GM23338 (cell line): ENCODE data around the gene REEP3.

Experiments
- CREB1 ChIP-seq: fragments of 250-450 bp; sonication (Bioruptor Pico); IDR thresholded peaks from 2 replicates; pipeline ENCODE4 v1.5.0; 2020; ENCODE audit warnings: low read depth, mild to moderate bottlenecking, moderate library complexity
- EZH2 ChIP-seq: fragments of 200-600 bp; sonication (generic); IDR thresholded peaks from one replicate; pipeline ENCODE4 v1.8.0; 2017; ENCODE audit warnings: antibody characterized with exemption, mild to moderate bottlenecking, low read depth; ENCODE audit not compliant: unreplicated experiment
- EZH2phosphoT487 ChIP-seq: fragments of 200-600 bp; sonication (generic); IDR thresholded peaks from one replicate; pipeline ENCODE4 v1.8.1; 2018; ENCODE audit warnings: antibody characterized with exemption; ENCODE audit not compliant: unreplicated experiment
- POLR2AphosphoS5 ChIP-seq: IDR thresholded peaks from 2 replicates; pipeline ENCODE4 v1.6.1; 2016; ENCODE audit warnings: antibody characterized with exemption, low read depth
- REST ChIP-seq: IDR thresholded peaks from one replicate; pipeline ENCODE4 v1.6.1; 2018; ENCODE audit warnings: antibody characterized with exemption; ENCODE audit not compliant: unreplicated experiment
- ZNF114 ChIP-seq: fragments of 250-450 bp; sonication (Bioruptor Pico); IDR thresholded peaks from 2 replicates; pipeline ENCODE4 v1.5.0; 2020; ENCODE audit warnings: mild to moderate bottlenecking, moderate library complexity
- ZNF462 ChIP-seq: fragments of 250-450 bp; sonication (Bioruptor Pico); IDR thresholded peaks from 2 replicates; pipeline ENCODE4 v1.5.0; 2020; ENCODE audit warnings: mild to moderate bottlenecking, moderate library complexity
- TF ChIP-seq, protein P1 (sequence below), 2 experiments: fragments of 200-600 bp in 1 of 2; sonication (generic) in 1 of 2; conservative IDR thresholded peaks; 2 replicates each; pipeline versions ENCODE4 v1.5.1 to v1.6.1; 2016 to 2017; ENCODE audit warnings: antibody characterized with exemption in 2 of 2, low read depth in 2 of 2, mild to moderate bottlenecking in 2 of 2, moderate library complexity in 1 of 2
- TF ChIP-seq, protein P2 (sequence below): IDR thresholded peaks from 2 replicates; pipeline ENCODE4 v1.6.1; 2016; ENCODE audit warnings: antibody characterized with exemption

DNA sequence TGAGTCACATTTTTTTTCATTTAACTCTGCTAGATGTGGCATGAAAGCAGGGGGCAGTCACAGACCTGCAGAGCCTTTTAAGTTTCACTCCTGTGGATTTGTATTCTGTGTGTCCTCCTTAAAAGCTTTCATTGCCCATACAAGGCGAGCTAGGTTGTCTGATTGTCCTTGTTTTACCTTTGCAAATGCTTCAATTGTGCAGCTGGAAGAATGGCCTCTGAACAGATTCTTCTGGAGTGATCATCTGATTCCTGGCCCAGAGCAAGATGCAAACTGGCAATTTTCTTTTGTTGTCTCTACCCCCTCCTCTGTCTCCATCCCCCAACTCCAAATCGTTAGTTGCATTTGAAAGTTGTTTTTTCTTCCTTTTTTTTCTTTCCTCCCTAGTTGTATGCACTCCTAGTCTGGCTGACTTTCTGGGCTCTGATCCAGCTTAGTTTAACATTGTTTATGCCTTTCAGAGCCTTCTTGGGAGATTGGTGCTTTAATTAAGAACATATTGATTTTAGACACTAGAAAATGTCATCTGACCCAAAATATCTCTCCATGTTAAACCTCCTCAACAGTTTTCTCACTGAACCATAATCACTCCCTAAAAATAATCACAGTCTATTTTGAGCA, 150.2 kb downstream of the REEP3 start:
- no peak for TF ChIP-seq POLR2AphosphoS5
- TF ChIP-seq, protein P1, sequence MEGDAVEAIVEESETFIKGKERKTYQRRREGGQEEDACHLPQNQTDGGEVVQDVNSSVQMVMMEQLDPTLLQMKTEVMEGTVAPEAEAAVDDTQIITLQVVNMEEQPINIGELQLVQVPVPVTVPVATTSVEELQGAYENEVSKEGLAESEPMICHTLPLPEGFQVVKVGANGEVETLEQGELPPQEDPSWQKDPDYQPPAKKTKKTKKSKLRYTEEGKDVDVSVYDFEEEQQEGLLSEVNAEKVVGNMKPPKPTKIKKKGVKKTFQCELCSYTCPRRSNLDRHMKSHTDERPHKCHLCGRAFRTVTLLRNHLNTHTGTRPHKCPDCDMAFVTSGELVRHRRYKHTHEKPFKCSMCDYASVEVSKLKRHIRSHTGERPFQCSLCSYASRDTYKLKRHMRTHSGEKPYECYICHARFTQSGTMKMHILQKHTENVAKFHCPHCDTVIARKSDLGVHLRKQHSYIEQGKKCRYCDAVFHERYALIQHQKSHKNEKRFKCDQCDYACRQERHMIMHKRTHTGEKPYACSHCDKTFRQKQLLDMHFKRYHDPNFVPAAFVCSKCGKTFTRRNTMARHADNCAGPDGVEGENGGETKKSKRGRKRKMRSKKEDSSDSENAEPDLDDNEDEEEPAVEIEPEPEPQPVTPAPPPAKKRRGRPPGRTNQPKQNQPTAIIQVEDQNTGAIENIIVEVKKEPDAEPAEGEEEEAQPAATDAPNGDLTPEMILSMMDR (conservative IDR thresholded peaks at IDR 0.05; ENCODE audit: low read depth in 2 of 2), result no peak
- TF ChIP-seq EZH2, result no peak
- TF ChIP-seq ZNF114 (CRISPR knock-in tag), result no peak
- TF ChIP-seq, protein P2, sequence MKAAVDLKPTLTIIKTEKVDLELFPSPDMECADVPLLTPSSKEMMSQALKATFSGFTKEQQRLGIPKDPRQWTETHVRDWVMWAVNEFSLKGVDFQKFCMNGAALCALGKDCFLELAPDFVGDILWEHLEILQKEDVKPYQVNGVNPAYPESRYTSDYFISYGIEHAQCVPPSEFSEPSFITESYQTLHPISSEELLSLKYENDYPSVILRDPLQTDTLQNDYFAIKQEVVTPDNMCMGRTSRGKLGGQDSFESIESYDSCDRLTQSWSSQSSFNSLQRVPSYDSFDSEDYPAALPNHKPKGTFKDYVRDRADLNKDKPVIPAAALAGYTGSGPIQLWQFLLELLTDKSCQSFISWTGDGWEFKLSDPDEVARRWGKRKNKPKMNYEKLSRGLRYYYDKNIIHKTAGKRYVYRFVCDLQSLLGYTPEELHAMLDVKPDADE, result no peak
- no peak for TF ChIP-seq EZH2phosphoT487
- TF ChIP-seq CREB1 (CRISPR knock-in tag), result no peak
- TF ChIP-seq REST, result no peak
- TF ChIP-seq ZNF462 (CRISPR knock-in tag), result no peak
